IPS-18c (cell line): ENCODE results near the gene CCT7.

Experiments
- H3K4me3 ChIP-seq: 2 replicates; pipeline ENCODE4 v1.7.0; 2013; ENCODE audit warnings: low read depth, mild to moderate bottlenecking, low read length, moderate library complexity; ENCODE audit not compliant: insufficient read depth
- H3K9me3 ChIP-seq: one replicate; pipeline ENCODE4 v1.6.1; 2013; ENCODE audit warnings: mild to moderate bottlenecking, low read length, moderate library complexity; ENCODE audit not compliant: control insufficient read depth, insufficient read depth

CCT7 gene

GRCh38 chr2:73249636-73250035, 15.5 kb downstream of the CCT7 start:
- no peaks in the 10 kb centered on the region for H3K9me3 ChIP-seq
- H3K4me3 ChIP-seq: no peak overlapping the region

- Histone ChIP-seq H3K9me3 (no peaks in the 10 kb centered on the region), H3K4me3 (no peak overlapping the region)
Observed at GRCh38 chr2:73250872-73251846, 17.1 kb downstream of the CCT7 start.

DNA sequence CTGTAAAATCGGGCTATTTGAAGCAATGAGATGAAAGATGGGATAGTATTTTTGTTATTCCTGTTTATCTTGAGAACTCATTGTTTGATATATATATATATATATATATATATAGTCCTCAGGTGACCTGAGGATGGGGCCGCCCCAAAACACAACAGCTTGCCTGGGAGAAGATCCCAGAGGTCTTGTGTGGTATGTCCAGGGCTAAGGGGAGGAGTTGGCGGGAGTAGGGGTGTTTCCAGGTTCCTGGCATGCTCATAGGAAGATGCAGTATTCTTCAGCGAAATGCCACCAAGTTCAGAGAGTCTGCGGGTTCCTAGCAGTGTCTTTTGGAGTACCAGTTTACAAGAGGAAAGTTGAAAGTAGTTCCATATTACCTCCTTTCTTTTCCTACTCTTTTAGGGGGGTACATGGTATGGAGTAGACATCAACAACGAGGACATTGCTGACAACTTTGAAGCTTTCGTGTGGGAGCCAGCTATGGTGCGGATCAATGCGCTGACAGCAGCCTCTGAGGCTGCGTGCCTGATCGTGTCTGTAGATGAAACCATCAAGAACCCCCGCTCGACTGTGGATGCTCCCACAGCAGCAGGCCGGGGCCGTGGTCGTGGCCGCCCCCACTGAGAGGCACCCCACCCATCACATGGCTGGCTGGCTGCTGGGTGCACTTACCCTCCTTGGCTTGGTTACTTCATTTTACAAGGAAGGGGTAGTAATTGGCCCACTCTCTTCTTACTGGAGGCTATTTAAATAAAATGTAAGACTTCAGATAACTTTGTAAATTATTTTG, 18.3 kb downstream of the CCT7 start:
- Histone ChIP-seq H3K4me3 (no peak overlapping the region), H3K9me3 (no peaks in the 10 kb centered on the region)

DNA sequence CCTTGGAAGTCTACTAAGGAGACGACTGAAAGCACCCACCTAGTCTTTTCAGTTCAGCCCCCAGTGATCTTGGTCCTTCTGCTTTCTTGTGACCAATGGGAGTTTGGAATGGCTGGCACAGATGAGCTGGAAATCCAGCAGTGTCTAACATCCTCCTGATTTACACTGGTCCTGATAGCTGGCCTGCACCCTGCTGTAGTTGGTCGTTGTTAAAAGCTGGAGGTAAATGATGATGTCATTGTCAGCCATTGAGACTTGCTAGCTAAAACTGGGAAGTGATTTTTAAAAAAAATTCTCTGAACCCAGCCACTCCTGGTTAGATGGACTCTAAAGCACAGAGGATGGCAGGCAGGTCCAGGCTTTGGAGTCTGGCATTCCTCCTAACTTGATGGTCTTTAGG, 19.3 kb downstream of the CCT7 start:
- Histone ChIP-seq H3K9me3 (no peaks in the 10 kb centered on the region), H3K4me3 (no peak overlapping the region)

GRCh38 chr2:73253901-73254300, 19.8 kb downstream of the CCT7 start:
- no peaks in the 10 kb centered on the region for H3K9me3 ChIP-seq
- H3K4me3 ChIP-seq: no peak overlapping the region

DNA sequence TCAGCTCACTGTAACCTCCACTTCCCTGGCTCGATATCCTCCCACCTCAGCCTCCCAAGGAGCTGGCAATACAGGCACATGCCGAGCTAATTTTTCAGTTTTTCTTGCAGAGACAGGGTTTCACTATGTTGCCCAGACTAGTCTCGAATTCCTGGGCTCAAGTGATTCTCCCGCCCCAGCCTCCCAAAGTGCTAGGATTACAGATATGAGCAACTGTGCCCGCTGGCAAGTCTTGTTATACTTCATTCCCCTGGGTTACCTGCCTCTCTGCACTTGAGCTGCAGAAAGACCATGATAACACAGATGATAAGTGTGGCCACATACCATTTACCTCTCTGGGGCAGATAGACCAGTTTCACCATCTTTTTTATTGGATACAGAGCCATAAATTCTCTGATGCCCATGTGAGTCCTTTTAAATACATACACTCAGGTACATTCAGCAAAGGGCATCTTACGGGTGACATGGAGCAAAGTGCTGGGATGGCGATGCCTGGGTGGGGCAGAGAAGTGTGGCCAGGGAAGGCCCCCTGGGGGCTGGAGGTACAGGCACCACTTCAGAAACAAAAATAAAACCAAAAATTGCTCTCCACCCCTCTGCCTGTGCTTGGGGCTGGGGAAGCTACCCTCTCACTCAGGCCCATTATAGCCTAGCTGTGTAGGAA, 20.4 kb downstream of the CCT7 start:
- H3K4me3 ChIP-seq: no peak overlapping the region; the same call in 1 of the 2 replicates
- no peaks in the 10 kb centered on the region for H3K9me3 ChIP-seq

GRCh38 chr2:73255007-73255644, 21.0 kb downstream of the CCT7 start:
- Histone ChIP-seq H3K9me3 (no peaks in the 10 kb centered on the region), H3K4me3 (no peak overlapping the region; the same call in 1 of the 2 replicates)

DNA sequence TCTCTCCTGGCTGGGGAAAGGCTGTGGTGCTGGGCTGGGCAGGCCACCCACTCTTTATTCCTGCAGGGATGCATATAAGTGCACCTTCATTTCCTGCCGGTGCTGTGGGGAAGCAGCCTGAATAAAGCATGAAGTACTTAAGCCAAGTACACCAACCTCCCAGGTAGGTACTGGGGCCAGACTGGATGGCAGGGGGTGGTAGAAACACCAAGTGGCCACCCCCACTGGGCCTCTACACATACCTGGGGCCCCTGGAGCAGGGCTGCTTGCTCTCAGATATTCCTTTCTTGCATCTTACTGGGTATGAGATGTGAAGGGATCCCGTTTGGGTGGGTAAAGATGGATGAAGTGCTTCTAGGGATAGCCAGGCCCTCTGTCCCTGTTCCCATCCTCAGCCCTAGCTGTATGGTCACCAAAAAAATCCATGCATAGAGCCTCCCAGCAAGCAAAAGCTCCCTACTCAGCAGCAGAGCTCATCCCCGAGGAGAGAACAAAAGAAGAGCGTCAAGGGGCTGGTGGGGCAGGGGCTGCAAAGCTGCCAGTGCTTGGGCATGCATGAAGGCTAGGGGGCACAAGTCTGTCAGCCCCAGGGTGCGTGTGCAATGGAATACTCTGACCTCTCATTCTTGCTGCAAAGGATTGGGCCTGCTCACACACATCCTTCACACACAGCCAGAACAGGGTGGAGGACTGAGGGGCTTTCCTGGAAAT, 22.0 kb downstream of the CCT7 start:
- Histone ChIP-seq H3K9me3 (no peaks in the 10 kb centered on the region), H3K4me3 (no peak overlapping the region)

GRCh38 chr2:73256618-73256922, 22.5 kb downstream of the CCT7 start:
- no peak overlapping the region for H3K4me3 ChIP-seq
- H3K9me3 ChIP-seq: no peaks in the 10 kb centered on the region

DNA sequence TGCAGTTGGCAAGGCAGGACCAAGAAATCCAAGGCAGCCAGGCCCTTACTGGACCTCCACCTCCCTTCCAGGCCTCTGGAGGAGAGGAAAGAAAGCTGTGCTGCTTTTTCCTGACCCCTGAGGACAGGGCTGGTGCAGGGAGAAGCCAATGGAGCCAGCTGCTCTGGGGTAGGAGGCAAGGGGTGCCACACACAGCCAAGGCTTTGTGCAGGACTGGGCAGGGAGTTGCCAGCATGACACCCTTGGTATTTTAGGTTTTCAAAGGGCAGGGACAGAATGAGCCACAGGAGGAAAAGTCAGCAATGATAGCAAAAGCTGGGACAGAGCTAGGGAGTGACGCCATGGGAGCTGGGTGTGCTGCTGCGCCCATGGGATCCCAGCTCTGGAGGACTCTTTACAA, 22.9 kb downstream of the CCT7 start:
- no peaks in the 10 kb centered on the region for H3K9me3 ChIP-seq
- no peak overlapping the region for H3K4me3 ChIP-seq

- H3K9me3 ChIP-seq: no peaks in the 10 kb centered on the region
Observed at GRCh38 chr2:73257425-73258125, 23.5 kb downstream of the CCT7 start.

DNA sequence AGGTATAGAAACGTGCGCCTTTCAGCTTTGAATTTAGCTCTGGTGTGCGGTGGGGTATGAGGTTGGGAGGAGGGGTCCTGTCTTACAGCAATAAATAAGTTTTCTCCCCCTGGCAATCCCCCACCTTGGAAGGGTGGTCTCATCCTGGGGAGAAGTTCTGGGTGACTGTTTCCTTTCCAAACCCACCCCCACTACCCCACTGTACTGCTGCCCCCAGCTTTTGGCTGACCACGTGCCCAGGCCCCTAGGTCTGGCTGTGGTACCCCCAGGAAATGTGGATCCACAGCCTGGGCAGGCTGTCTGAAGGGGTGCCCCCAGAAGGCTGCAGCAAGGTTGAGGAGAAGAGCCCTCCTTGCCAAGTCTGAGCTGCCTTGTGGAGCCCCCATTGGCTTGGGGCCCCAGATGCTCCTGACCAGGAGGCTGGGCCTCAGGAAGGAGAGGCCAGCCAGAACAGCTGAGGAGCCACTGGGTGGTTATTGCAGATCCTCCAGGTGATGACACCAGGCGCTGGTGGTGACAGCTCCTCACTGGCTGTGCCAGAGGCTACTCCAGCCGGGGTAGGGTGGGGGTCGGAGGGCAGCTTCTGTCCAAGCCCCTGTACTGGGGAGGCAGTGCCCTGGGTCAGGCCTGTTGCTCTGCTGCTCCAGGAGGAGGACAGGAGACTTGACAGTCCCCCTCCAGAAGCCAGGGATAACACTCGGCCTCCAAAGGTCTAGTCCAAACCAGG, 24.2 kb downstream of the CCT7 start:
- H3K4me3 ChIP-seq: no peak overlapping the region
- no peaks in the 10 kb centered on the region for H3K9me3 ChIP-seq

More at GRCh38 chr2:73257425-73258125, 23.5 kb downstream of the CCT7 start:
- H3K4me3 ChIP-seq: no peak overlapping the region

GRCh38 chr2:73258913-73259215, 24.8 kb downstream of the CCT7 start:
- H3K4me3 ChIP-seq: no peak overlapping the region

GRCh38 chr2:73259276-73259675, 25.2 kb downstream of the CCT7 start:
- H3K9me3 ChIP-seq: no peaks in the 10 kb centered on the region
- no peak overlapping the region for H3K4me3 ChIP-seq

More at GRCh38 chr2:73258913-73259215, 24.8 kb downstream of the CCT7 start:
- H3K9me3 ChIP-seq: no peaks in the 10 kb centered on the region

DNA sequence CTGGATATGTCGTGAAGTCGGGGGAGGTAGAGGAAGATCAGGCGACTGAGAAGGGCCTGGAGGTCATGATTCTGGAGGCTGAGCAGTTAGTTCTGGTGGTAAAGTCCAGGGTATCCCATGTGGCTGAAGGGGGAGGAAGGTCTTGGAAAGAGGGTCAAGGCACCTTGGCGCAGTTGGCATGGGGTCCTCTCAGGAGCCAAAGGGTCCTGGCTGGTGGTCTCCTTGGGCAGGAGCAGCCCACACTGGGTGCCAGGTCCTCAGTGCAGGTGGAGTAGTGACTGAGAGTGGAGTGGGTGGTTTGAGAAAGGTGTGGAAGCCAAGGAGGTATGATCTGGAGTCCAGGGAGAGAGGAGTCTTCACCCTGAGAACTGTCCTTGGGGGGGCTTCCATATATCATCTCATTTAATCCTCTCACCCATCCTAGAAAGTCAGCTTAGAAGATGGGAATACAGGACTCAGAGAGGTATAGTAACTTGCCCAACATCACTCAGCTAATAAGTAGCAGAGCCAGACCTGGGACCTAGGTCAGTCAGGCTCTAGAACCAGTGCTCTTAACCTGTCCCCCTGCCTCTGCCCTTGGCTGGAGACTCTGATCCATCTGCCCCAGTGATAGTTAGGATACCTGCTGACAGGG, 25.7 kb downstream of the CCT7 start:
- Histone ChIP-seq H3K9me3 (no peaks in the 10 kb centered on the region), H3K4me3 (no peak overlapping the region)
